ENCODE results near the gene BCL7C.
"Not testable (repeated sequence)": the region's sequence is repeated elsewhere in the genome, so short reads cannot be mapped to it uniquely, and the experiment has no call there.

The BCL7C gene

GRCh38 chr16:30901201-30902028, 7.5 kb upstream of the BCL7C start:
- in situ Hi-C loops (cut with HindIII; ENCODE audit: low pct_ligation_motif_present, low pct_unique_long_range_greater_than_20kb, low sequenced_read_pairs): no loop called here
- no peak for DNase-seq

- in situ Hi-C loops (cut with HindIII; ENCODE audit: low pct_ligation_motif_present, low pct_unique_long_range_greater_than_20kb, low sequenced_read_pairs): no loop called here
- no peak for DNase-seq
These were observed 6.7 kb upstream of the BCL7C start for GRCh38 chr16:30900588-30900987.

- in situ Hi-C loops (cut with HindIII; ENCODE audit: low pct_ligation_motif_present, low pct_unique_long_range_greater_than_20kb, low sequenced_read_pairs): loop anchor here (25.0 kb wide), 1 partner anchor 112 kb away; the partner anchor contains the start of gene ZNF629
- no peak for DNase-seq
These were observed 5.9 kb upstream of the BCL7C start for GRCh38 chr16:30899794-30900193.

- in situ Hi-C loops (cut with HindIII; ENCODE audit: low pct_ligation_motif_present, low pct_unique_long_range_greater_than_20kb, low sequenced_read_pairs): loop anchor here (25.0 kb wide), 1 partner anchor 110 kb away; the partner anchor contains the start of gene ZNF629
- DNase-seq: peak; percentile 95
These were observed 3.2 kb upstream of the BCL7C start for GRCh38 chr16:30896889-30897733.

GRCh38 chr16:30896261-30896888, 2.5 kb upstream of the BCL7C start, which contains the start of gene CTF1:
TSS of gene CTF1 (plus strand) at chr16:30896614. CDS start at chr16:30896644, 30 bp downstream.
- DNase-seq: peak; percentile 92
- in situ Hi-C loops (cut with HindIII; ENCODE audit: low pct_ligation_motif_present, low pct_unique_long_range_greater_than_20kb, low sequenced_read_pairs): loop anchor here (25.0 kb wide), 1 partner anchor 109 kb away; the partner anchor contains the start of gene ZNF629

GRCh38 chr16:30895627-30896260, 1.9 kb upstream of the BCL7C start:
- no peak for DNase-seq
- in situ Hi-C loops (cut with HindIII; ENCODE audit: low pct_ligation_motif_present, low pct_unique_long_range_greater_than_20kb, low sequenced_read_pairs): loop anchor here (25.0 kb wide), 1 partner anchor 108 kb away; the partner anchor contains the start of gene ZNF629

GRCh38 chr16:30894540-30895368, 877 bp upstream of the BCL7C start:
- in situ Hi-C loops (cut with HindIII; ENCODE audit: low pct_ligation_motif_present, low pct_unique_long_range_greater_than_20kb, low sequenced_read_pairs): loop anchor here (25.0 kb wide), 1 partner anchor 107 kb away; the partner anchor contains the start of gene ZNF629
- DNase-seq: no peak

GRCh38 chr16:30893417-30893743, 497 bp downstream of the BCL7C start:
- no peak for DNase-seq
- in situ Hi-C loops (cut with HindIII; ENCODE audit: low pct_ligation_motif_present, low pct_unique_long_range_greater_than_20kb, low sequenced_read_pairs): loop anchor here (25.0 kb wide), 1 partner anchor 106 kb away; the partner anchor contains the start of gene ZNF629

- in situ Hi-C loops (cut with HindIII; ENCODE audit: low pct_ligation_motif_present, low pct_unique_long_range_greater_than_20kb, low sequenced_read_pairs): loop anchor here (25.0 kb wide), 1 partner anchor 106 kb away; the partner anchor contains the start of gene ZNF629
- DNase-seq: no peak
These were observed 1.0 kb downstream of the BCL7C start for GRCh38 chr16:30892670-30893416.

GRCh38 chr16:30891043-30891823, 2.6 kb downstream of the BCL7C start:
- not testable (repeated sequence) for DNase-seq
- in situ Hi-C loops (cut with HindIII; ENCODE audit: low pct_ligation_motif_present, low pct_unique_long_range_greater_than_20kb, low sequenced_read_pairs): loop anchor here (25.0 kb wide), 1 partner anchor 104 kb away; the partner anchor contains the start of gene ZNF629

GRCh38 chr16:30889721-30890120, 4.2 kb downstream of the BCL7C start:
- peak; percentile 82 for DNase-seq
- in situ Hi-C loops (cut with HindIII; ENCODE audit: low pct_ligation_motif_present, low pct_unique_long_range_greater_than_20kb, low sequenced_read_pairs): loop anchor here (25.0 kb wide), 1 partner anchor 102 kb away; the partner anchor contains the start of gene ZNF629

- in situ Hi-C loops (cut with HindIII; ENCODE audit: low pct_ligation_motif_present, low pct_unique_long_range_greater_than_20kb, low sequenced_read_pairs): loop anchor here (25.0 kb wide), 1 partner anchor 102 kb away; the partner anchor contains the start of gene ZNF629
- DNase-seq: no peak
These were observed 4.9 kb downstream of the BCL7C start for GRCh38 chr16:30888856-30889499.

GRCh38 chr16:30887927-30888326, 6.0 kb downstream of the BCL7C start:
- DNase-seq: no peak
- in situ Hi-C loops (cut with HindIII; ENCODE audit: low pct_ligation_motif_present, low pct_unique_long_range_greater_than_20kb, low sequenced_read_pairs): loop anchor here (25.0 kb wide), 1 partner anchor 101 kb away; the partner anchor contains the start of gene ZNF629

- DNase-seq: no peak
- in situ Hi-C loops (cut with HindIII; ENCODE audit: low pct_ligation_motif_present, low pct_unique_long_range_greater_than_20kb, low sequenced_read_pairs): loop anchor here (25.0 kb wide), 1 partner anchor 99 kb away; the partner anchor contains the start of gene ZNF629
These were observed 7.7 kb downstream of the BCL7C start for GRCh38 chr16:30886145-30886544.

- no peak for DNase-seq
- in situ Hi-C loops (cut with HindIII; ENCODE audit: low pct_ligation_motif_present, low pct_unique_long_range_greater_than_20kb, low sequenced_read_pairs): loop anchor here (25.0 kb wide), 1 partner anchor 98 kb away; the partner anchor contains the start of gene ZNF629
These were observed 8.7 kb downstream of the BCL7C start for GRCh38 chr16:30885196-30885595.
